K562 (cell line): ENCODE data around the gene FBXW7. TPM values are rescaled to one million over a fixed set of nuclear protein-coding genes. Genes with fewer than 3 reads are reported as not detected.

Experiments
- CCNT2 ChIP-seq: IDR thresholded peaks from 2 replicates; pipeline ENCODE4 v1.6.1; 2011; ENCODE audit warnings: borderline replicate concordance, low read depth, mild to moderate bottlenecking, moderate library complexity, mixed read lengths, low read length; ENCODE audit not compliant: insufficient read length; ENCODE audit errors: extremely low read depth
- ETV6 ChIP-seq, 3 experiments: fragments of 150-350 bp in 1 of 3; sonication (generic) in 1 of 3; formaldehyde crosslinking in 1 of 3; IDR thresholded peaks; 2 replicates each; pipeline versions ENCODE4 v1.6.1 to v1.8.0; 2014 to 2022; ENCODE audit warnings: borderline replicate concordance in 2 of 3, low read depth in 2 of 3, antibody characterized with exemption in 1 of 3, low read length in 1 of 3, mild to moderate bottlenecking in 1 of 3, missing genetic modification reagents in 1 of 3
- HSF4 ChIP-seq: fragments of 250-450 bp; sonication (Bioruptor Pico); IDR thresholded peaks from 2 replicates; pipeline ENCODE4 v2.1.2; 2022; ENCODE audit warnings: mild to moderate bottlenecking, moderate library complexity, borderline replicate concordance
- NR2F6 ChIP-seq: fragments of 450-650 bp; formaldehyde crosslinking; IDR thresholded peaks from 2 replicates; pipeline ENCODE4 v1.4.0; 2020; ENCODE audit warnings: mild to moderate bottlenecking
- RBM25 ChIP-seq: fragments of 200-400 bp; formaldehyde crosslinking; IDR thresholded peaks from 2 replicates; pipeline ENCODE4 v1.6.1; 2018; ENCODE audit warnings: low read length, low read depth, moderate library complexity; ENCODE audit not compliant: severe bottlenecking
- TCF7L2 ChIP-seq: fragments of 150-350 bp; IDR thresholded peaks from 2 replicates; pipeline ENCODE4 v1.6.1; 2016; ENCODE audit warnings: low read depth, mild to moderate bottlenecking, low read length, moderate library complexity
- TGIF2 ChIP-seq: sonication (generic); formaldehyde crosslinking; IDR thresholded peaks from 2 replicates; pipeline ENCODE4 v1.8.1; 2022; ENCODE audit warnings: mild to moderate bottlenecking, missing genetic modification reagents, moderate library complexity
- ZNF239 ChIP-seq: fragments of 250-450 bp; sonication (Bioruptor Pico); IDR thresholded peaks from 2 replicates; pipeline ENCODE4 v1.4.0; 2020; ENCODE audit warnings: mild to moderate bottlenecking
- polyA plus RNA-seq, 8 experiments: library from polyadenylated mRNA; depleted of rRNA in 4 of 8; stranded (reverse) in 5 of 8; unstranded in 3 of 8; fragments of >200 nt; fragmentation: Nextera tagmentation in 2 of 8; fragmentation: Illumina TruSeq in 1 of 8; extraction: Ambion mirVana in 2 of 8; extraction: Trizol in 1 of 8; gene quantifications; 2 replicates each; pipeline versions ENCODE4 v1.2.1 to v1.2.3, GENCODE V29; 2011 to 2014; ENCODE audit warnings: inconsistent platforms in 1 of 8, missing spikeins in 1 of 8
- total RNA-seq, 7 experiments: library from RNA; depleted of rRNA in 6 of 7; stranded (reverse); fragments of >200 nt in 6 of 7; fragmentation: Illumina TruSeq in 2 of 7; extraction: Trizol in 2 of 7; gene quantifications; 2 replicates each; pipeline versions ENCODE4 v1.2.1 to v1.2.3, GENCODE V29; 2011 to 2021; ENCODE audit warnings: low replicate concordance in 1 of 7
- TF ChIP-seq, protein P1 (sequence below): sonication (generic); IDR thresholded peaks from 2 replicates; pipeline ENCODE4 v1.6.1; 2016
- TF ChIP-seq, protein P2 (sequence below): sonication (generic); formaldehyde crosslinking; IDR thresholded peaks from 2 replicates; pipeline ENCODE4 v1.8.0; 2022; ENCODE audit warnings: missing genetic modification reagents, mild to moderate bottlenecking, moderate library complexity, borderline replicate concordance
- TF ChIP-seq, protein P3 (sequence below): fragments of 250-450 bp; sonication (Bioruptor Pico); IDR thresholded peaks from 2 replicates; pipeline ENCODE4 v1.9.0; 2021; ENCODE audit warnings: mild to moderate bottlenecking

Gene FBXW7
- total and polyA plus RNA-seq, 9 of the 15 experiments (the other 6 are each of a cell fraction or from before 2014, with no cell fraction given) = 6.8 to 44.2 (median 16.4) TPM

DNA sequence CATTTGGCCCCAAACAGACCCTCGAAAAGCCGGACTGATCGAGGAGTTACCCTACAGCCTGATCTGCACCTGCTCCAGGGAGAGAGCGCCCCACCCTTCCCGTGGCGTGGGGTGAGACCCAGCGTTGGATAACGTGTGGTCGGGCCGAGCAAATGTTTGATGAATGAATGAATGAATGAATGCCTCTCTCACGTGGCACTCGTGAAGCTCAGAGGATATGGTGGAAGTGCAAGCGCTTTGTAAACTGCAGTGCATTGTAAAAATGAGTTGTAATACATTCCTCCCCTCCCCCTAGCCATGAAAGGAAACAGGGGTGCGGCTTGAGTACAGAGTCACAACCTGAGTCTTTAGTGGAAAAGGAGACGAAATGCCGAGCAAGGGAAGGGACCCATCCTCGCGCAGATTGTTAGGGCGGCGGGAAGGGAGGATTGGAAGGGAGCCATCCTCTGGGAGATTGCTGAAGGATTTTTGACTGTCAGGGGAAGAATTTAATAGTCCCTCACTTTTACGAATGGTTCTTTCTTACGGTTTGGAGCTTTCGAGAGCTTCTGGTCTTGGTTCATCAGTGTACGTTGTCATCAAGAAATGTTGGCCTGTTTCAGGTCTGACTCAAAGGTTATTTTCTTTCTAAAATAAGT, 772 bp upstream of the FBXW7 start (continued):
- no peak for TF ChIP-seq ZNF239 (CRISPR knock-in tag)
- TF ChIP-seq TGIF2 (CRISPR knock-in tag) = no peak
- TF ChIP-seq TCF7L2 = no peak
- no peak for TF ChIP-seq CCNT2
- TF ChIP-seq ETV6 (IDR thresholded peaks at IDR 0.05; ENCODE audit: borderline replicate concordance in 1 of 2, low read depth in 2 of 2, low read length in 1 of 2) = no peak
- no peak for TF ChIP-seq ETV6 (CRISPR knock-in tag; IDR thresholded peaks at IDR 0.05; ENCODE audit: borderline replicate concordance)
- no peak for TF ChIP-seq HSF4 (CRISPR knock-in tag)
- no peak for TF ChIP-seq NR2F6 (CRISPR knock-in tag)
- TF ChIP-seq RBM25 = no peak
- TF ChIP-seq, protein P1, sequence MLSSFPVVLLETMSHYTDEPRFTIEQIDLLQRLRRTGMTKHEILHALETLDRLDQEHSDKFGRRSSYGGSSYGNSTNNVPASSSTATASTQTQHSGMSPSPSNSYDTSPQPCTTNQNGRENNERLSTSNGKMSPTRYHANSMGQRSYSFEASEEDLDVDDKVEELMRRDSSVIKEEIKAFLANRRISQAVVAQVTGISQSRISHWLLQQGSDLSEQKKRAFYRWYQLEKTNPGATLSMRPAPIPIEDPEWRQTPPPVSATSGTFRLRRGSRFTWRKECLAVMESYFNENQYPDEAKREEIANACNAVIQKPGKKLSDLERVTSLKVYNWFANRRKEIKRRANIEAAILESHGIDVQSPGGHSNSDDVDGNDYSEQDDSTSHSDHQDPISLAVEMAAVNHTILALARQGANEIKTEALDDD = no peak
- TF ChIP-seq, protein P2, sequence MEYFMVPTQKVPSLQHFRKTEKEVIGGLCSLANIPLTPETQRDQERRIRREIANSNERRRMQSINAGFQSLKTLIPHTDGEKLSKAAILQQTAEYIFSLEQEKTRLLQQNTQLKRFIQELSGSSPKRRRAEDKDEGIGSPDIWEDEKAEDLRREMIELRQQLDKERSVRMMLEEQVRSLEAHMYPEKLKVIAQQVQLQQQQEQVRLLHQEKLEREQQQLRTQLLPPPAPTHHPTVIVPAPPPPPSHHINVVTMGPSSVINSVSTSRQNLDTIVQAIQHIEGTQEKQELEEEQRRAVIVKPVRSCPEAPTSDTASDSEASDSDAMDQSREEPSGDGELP (CRISPR knock-in tag) = 0 out of 2 replicates have a peak, but pooled peaks have one; percentile 2
- TF ChIP-seq, protein P3, sequence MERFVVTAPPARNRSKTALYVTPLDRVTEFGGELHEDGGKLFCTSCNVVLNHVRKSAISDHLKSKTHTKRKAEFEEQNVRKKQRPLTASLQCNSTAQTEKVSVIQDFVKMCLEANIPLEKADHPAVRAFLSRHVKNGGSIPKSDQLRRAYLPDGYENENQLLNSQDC (CRISPR knock-in tag) = no peak
- TF ChIP-seq, all 486 proteins: peak for 57
